CD14-positive monocyte (primary cell): ENCODE measurements around the gene VAMP2. TPM values are rescaled to one million over a fixed set of nuclear protein-coding genes. Genes with fewer than 3 reads are reported as not detected.

Source experiments
- DNase-seq, 3 donors: peaks; one replicate each; pipeline ENCODE4 v3.0.0-alpha.2; 2011 to 2022
- H2AFZ ChIP-seq: 2 replicates; pipeline ENCODE4 v1.6.0; 2012; ENCODE audit warnings: mild to moderate bottlenecking, low read depth, low read length, inconsistent platforms; ENCODE audit not compliant: insufficient read depth, poor library complexity, severe bottlenecking
- H3K27ac ChIP-seq, 2 donors: 1 replicate in 1 of 2; 2 replicates in 1 of 2; pipeline ENCODE4 v1.5.1; 2012 to 2013; ENCODE audit warnings: low read length in 2 of 2, control low read depth in 1 of 2, inconsistent platforms in 1 of 2, low read depth in 1 of 2, mild to moderate bottlenecking in 1 of 2
- H3K27me3 ChIP-seq, 2 donors: one replicate each; pipeline versions ENCODE4 v1.6.0 to v1.6.1; 2011 to 2013; ENCODE audit warnings: low read length in 2 of 2; ENCODE audit not compliant: control insufficient read depth in 2 of 2, insufficient read depth in 2 of 2
- H3K36me3 ChIP-seq, 2 donors: replicated peaks in 1 of 2; 1 replicate in 1 of 2; 2 replicates in 1 of 2; pipeline versions ENCODE4 v1.5.1 to v1.6.1; 2012 to 2013; ENCODE audit warnings: low read length in 2 of 2, control low read depth in 1 of 2, inconsistent platforms in 1 of 2, mild to moderate bottlenecking in 1 of 2; ENCODE audit not compliant: insufficient read depth in 2 of 2, control insufficient read depth in 1 of 2
- H3K4me1 ChIP-seq, 2 donors: 1 replicate in 1 of 2; 2 replicates in 1 of 2; pipeline versions ENCODE4 v1.5.1 to v1.6.1; 2012 to 2013; ENCODE audit warnings: low read length in 2 of 2, control low read depth in 1 of 2, inconsistent platforms in 1 of 2, mild to moderate bottlenecking in 1 of 2, moderate library complexity in 1 of 2; ENCODE audit not compliant: insufficient read depth in 2 of 2, control insufficient read depth in 1 of 2
- H3K4me2 ChIP-seq: replicated peaks from 2 replicates; pipeline ENCODE3; 2012; ENCODE audit warnings: low read length, moderate library complexity, mild to moderate bottlenecking; ENCODE audit not compliant: poor library complexity, severe bottlenecking; ENCODE audit errors: extremely low read depth
- H3K4me3 ChIP-seq, 3 experiments: fragments of 200-600 bp in 1 of 3; sonication (generic) in 1 of 3; replicated peaks in 1 of 3; 1 replicate in 2 of 3; 2 replicates in 1 of 3; pipeline ENCODE4 v1.5.1; 2011 to 2013; ENCODE audit warnings: low read length in 3 of 3, mild to moderate bottlenecking in 3 of 3, control low read depth in 2 of 3, low read depth in 2 of 3, inconsistent platforms in 1 of 3, moderate library complexity in 1 of 3
- H3K79me2 ChIP-seq: 2 replicates; pipeline ENCODE4 v1.6.0; 2012; ENCODE audit warnings: mild to moderate bottlenecking, control low read depth, inconsistent platforms, low read length, moderate library complexity; ENCODE audit not compliant: insufficient read depth
- H3K9ac ChIP-seq: 2 replicates; pipeline ENCODE4 v1.6.0; 2017; ENCODE audit warnings: low read length, mild to moderate bottlenecking; ENCODE audit not compliant: insufficient read depth, poor library complexity, severe bottlenecking
- H3K9me3 ChIP-seq, 2 donors: replicated peaks in 1 of 2; 1 replicate in 1 of 2; 2 replicates in 1 of 2; pipeline versions ENCODE4 v1.5.1 to v1.6.1; 2012 to 2013; ENCODE audit warnings: low read length in 2 of 2, control low read depth in 1 of 2; ENCODE audit not compliant: control insufficient read depth in 1 of 2, insufficient read depth in 1 of 2
- H4K20me1 ChIP-seq: 2 replicates; pipeline ENCODE4 v1.6.0; 2012; ENCODE audit warnings: mild to moderate bottlenecking, low read length, control low read depth, moderate library complexity; ENCODE audit not compliant: insufficient read depth
- H3K27ac Mint-ChIP-seq, 7 donors: one replicate each; pipeline ENCODE4 v1.8.0; 2020; ENCODE audit warnings: mild to moderate bottlenecking in 7 of 7, mixed read lengths in 7 of 7, moderate library complexity in 6 of 7, inconsistent platforms in 2 of 7
- H3K27me3 Mint-ChIP-seq, 3 donors: one replicate each; pipeline ENCODE4 v1.8.0; 2021 to 2022; ENCODE audit warnings: low read depth in 3 of 3, mild to moderate bottlenecking in 3 of 3, mixed read lengths in 3 of 3, moderate library complexity in 3 of 3, inconsistent platforms in 1 of 3
- H3K36me3 Mint-ChIP-seq, 2 donors: one replicate each; pipeline ENCODE4 v1.8.0; 2020; ENCODE audit warnings: mixed read lengths in 2 of 2, inconsistent platforms in 1 of 2, mild to moderate bottlenecking in 1 of 2
- H3K4me1 Mint-ChIP-seq: one replicate; pipeline ENCODE4 v1.8.0; 2020; ENCODE audit warnings: mild to moderate bottlenecking, mixed read lengths
- H3K4me3 Mint-ChIP-seq, 2 donors: one replicate each; pipeline ENCODE4 v1.8.0; 2020; ENCODE audit warnings: mild to moderate bottlenecking in 2 of 2, mixed read lengths in 2 of 2, moderate library complexity in 1 of 2
- H3K9me3 Mint-ChIP-seq, 7 donors: one replicate each; pipeline ENCODE4 v1.8.0; 2020 to 2022; ENCODE audit warnings: mixed read lengths in 7 of 7, mild to moderate bottlenecking in 6 of 7, moderate library complexity in 6 of 7, inconsistent platforms in 2 of 7
- CTCF ChIP-seq: fragments of 200-600 bp; IDR thresholded peaks from one replicate; pipeline ENCODE4 v1.8.0; 2022; ENCODE audit warnings: antibody characterized with exemption, mild to moderate bottlenecking
- WGBS: methylation state at CpG from one replicate; pipeline ENCODE4 v1.1.5; 2013; ENCODE audit warnings: missing lambda C conversion rate; ENCODE audit not compliant: insufficient coverage; 5-methylcytosine and 5-hydroxymethylcytosine counted together
- intact Hi-C, 2 donors: fragments of 100-400 bp; cut with micrococcal nuclease; formaldehyde crosslinking; loops; one replicate each; pipeline versions ENCODE4 v1.15.0 to v1.15.1; 2023
- polyA plus RNA-seq, 3 donors: library from polyadenylated mRNA; depleted of rRNA in 1 of 3; unstranded in 2 of 3; stranded (reverse) in 1 of 3; fragments of 300-500 nt in 2 of 3; fragments of >200 nt in 1 of 3; fragmentation: Illumina TruSeq in 2 of 3; gene quantifications; 1 replicate in 2 of 3; 2 replicates in 1 of 3; pipeline ENCODE4 v1.2.3, GENCODE V29; 2012 to 2021

The VAMP2 gene
- polyA plus RNA-seq, 3 donors = 10.2 to 139 (median 14.5) TPM

GRCh38 chr17:8164815-8165131 is 2.0 kb upstream of the VAMP2 start:
- Histone ChIP-seq H4K20me1 (no peaks in the 10 kb centered on the region), H3K9ac (no peak overlapping the region), H3K4me2 (peak overlapping the region; percentile 86), H3K79me2 (peaks cover 24% of the 10 kb centered on the region), H3K27ac (peak overlapping the region; percentile 43 to 94), H2AFZ (peak overlapping the region; percentile 68), H3K27me3 (no peaks in the 10 kb centered on the region), H3K9me3 (no peaks in the 10 kb centered on the region), H3K36me3 (peaks cover 13 to 19% of the 10 kb centered on the region in 2 donors), H3K4me3 (peak overlapping the region in 1 of 3 experiments; percentile 98), H3K4me1 (peaks cover 36 to 48% of the 10 kb centered on the region in 2 donors)
- H3K27ac Mint-ChIP-seq = peak overlapping the region in 5 of 7 donors; percentile 57 to 98 (median 92)
- intact Hi-C loops = loop anchor here in 1 of 2 donors (5.0 kb wide), 1 partner anchor 37 kb away; no protein-coding TSS in a partner anchor
- H3K36me3 Mint-ChIP-seq = peaks cover 18 to 20% of the 10 kb centered on the region in 2 donors
- no peak for TF ChIP-seq CTCF
- WGBS = 88% methylated on average over 4 of the region's 6 CpGs
- no peaks in the 10 kb centered on the region for H3K27me3 Mint-ChIP-seq
- peak overlapping the region in 1 of 2 donors; percentile 79 for H3K4me3 Mint-ChIP-seq
- H3K4me1 Mint-ChIP-seq = peaks cover 43% of the 10 kb centered on the region
- DNase-seq = no peak
- no peaks in the 10 kb centered on the region for H3K9me3 Mint-ChIP-seq

GRCh38 chr17:8163978-8164814 is 1.4 kb upstream of the VAMP2 start:
- peaks cover 48% of the 10 kb centered on the region for H3K4me1 Mint-ChIP-seq
- no peaks in the 10 kb centered on the region for H3K9me3 Mint-ChIP-seq
- intact Hi-C loops = loop anchor here in 1 of 2 donors (5.0 kb wide), 1 partner anchor 37 kb away; no protein-coding TSS in a partner anchor

More at GRCh38 chr17:8163978-8164814, 1.4 kb upstream of the VAMP2 start:
- H3K4me2 ChIP-seq = peak overlapping the region; percentile 86
- DNase-seq = peak; percentile 72 to 77 (median 77)
- H3K79me2 ChIP-seq = peaks cover 30% of the 10 kb centered on the region
- Mint-ChIP-seq H3K36me3 (peaks cover 23 to 26% of the 10 kb centered on the region in 2 donors), H3K4me3 (peak overlapping the region; percentile 79 to 82), H3K27me3 (no peaks in the 10 kb centered on the region), H3K27ac (peak overlapping the region in 6 of 7 donors; percentile 86 to 98 (median 96))
- peak overlapping the region; percentile 43 to 94 for H3K27ac ChIP-seq
- H3K9ac ChIP-seq = peak overlapping the region; percentile 99
- no peaks in the 10 kb centered on the region for H3K27me3 ChIP-seq
- peak overlapping the region in 1 of 3 experiments; percentile 98 for H3K4me3 ChIP-seq
- 0% methylated on average over 1 of the region's 13 CpGs for whole genome bisulfite sequencing
- H4K20me1 ChIP-seq = no peaks in the 10 kb centered on the region
- H3K36me3 ChIP-seq = peaks cover 19 to 25% of the 10 kb centered on the region in 2 donors
- no peak for TF ChIP-seq CTCF
- H3K9me3 ChIP-seq = no peaks in the 10 kb centered on the region
- H2AFZ ChIP-seq = peak overlapping the region; percentile 88
- H3K4me1 ChIP-seq = peaks cover 36 to 54% of the 10 kb centered on the region in 2 donors
